ENCODE data around the gene GAREM1.

Gene GAREM1

DNA sequence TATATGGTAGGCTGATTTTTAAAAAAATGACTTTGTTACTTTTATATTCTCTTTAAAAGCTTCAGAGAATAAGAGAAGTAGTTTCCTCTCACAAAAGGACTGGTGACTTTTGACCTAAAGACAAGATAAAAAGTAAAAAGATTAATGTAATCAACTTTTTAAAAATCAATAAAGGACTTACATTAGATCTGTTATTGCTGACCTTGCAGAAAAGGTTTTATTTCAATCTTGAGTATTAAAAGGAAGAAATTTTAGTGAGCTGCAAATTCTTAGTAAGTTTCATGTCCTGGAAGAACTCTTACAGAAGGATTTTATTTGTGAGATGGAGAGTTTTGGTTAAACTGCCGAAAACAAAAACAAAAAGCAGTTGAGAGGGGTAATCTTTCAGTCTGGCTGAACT lies 2.2 kb upstream of the GAREM1 start:
- Histone ChIP-seq H3K9me3 (ENCODE audit: low read length) (no peaks in the 10 kb centered on the region), H3K9me2 (ENCODE audit: low read depth, low read length) (no peaks in the 10 kb centered on the region), H3K4me3 (ENCODE audit: low read depth, low read length, poor library complexity, severe bottlenecking) (no peak overlapping the region), H3F3A (ENCODE audit: insufficient read depth, low read length) (no peaks in the 10 kb centered on the region), H3K27ac (ENCODE audit: low read depth, low read length, poor library complexity, severe bottlenecking) (no peak overlapping the region), H3K79me2 (ENCODE audit: insufficient read depth, low read length) (no peaks in the 10 kb centered on the region), H3K4me1 (ENCODE audit: insufficient read depth, low read length, severe bottlenecking) (peaks cover 27% of the 10 kb centered on the region), H2AFZ (ENCODE audit: low read length) (no peak overlapping the region), H3K4me2 (ENCODE audit: low read length) (no peak overlapping the region), H3K36me3 (ENCODE audit: insufficient read depth, low read length) (no peaks in the 10 kb centered on the region), H3K9ac (ENCODE audit: low read length) (no peak overlapping the region), H3K27me3 (ENCODE audit: insufficient read depth, low read length) (no peaks in the 10 kb centered on the region; the same call in 1 of the 2 replicates), H4K20me1 (ENCODE audit: insufficient read depth, low read length) (no peaks in the 10 kb centered on the region)
- TF ChIP-seq CTCF (IDR thresholded peaks at IDR 0.05; ENCODE audit: low read length) (no peak), EZH2 (IDR thresholded peaks at IDR 0.05; ENCODE audit: borderline replicate concordance, low read length) (no peak)

GRCh38 chr18:32470460-32470713 lies 295 bp downstream of the GAREM1 start:
- Histone ChIP-seq H3K4me2 (ENCODE audit: low read length) (peak overlapping the region; percentile 68), H3K9me2 (ENCODE audit: low read depth, low read length) (no peaks in the 10 kb centered on the region), H3F3A (ENCODE audit: insufficient read depth, low read length) (no peaks in the 10 kb centered on the region), H3K4me1 (ENCODE audit: insufficient read depth, low read length, severe bottlenecking) (peaks cover 27% of the 10 kb centered on the region), H4K20me1 (ENCODE audit: insufficient read depth, low read length) (no peaks in the 10 kb centered on the region), H2AFZ (ENCODE audit: low read length) (no peak overlapping the region), H3K27ac (ENCODE audit: low read depth, low read length, poor library complexity, severe bottlenecking) (no peak overlapping the region), H3K4me3 (ENCODE audit: low read depth, low read length, poor library complexity, severe bottlenecking) (peak overlapping the region; percentile 64), H3K9me3 (ENCODE audit: low read length) (no peaks in the 10 kb centered on the region), H3K9ac (ENCODE audit: low read length) (no peak overlapping the region; the same call in 1 of the 2 replicates), H3K27me3 (ENCODE audit: insufficient read depth, low read length) (no peaks in the 10 kb centered on the region; the same call in 1 of the 2 replicates), H3K36me3 (ENCODE audit: insufficient read depth, low read length) (no peaks in the 10 kb centered on the region), H3K79me2 (ENCODE audit: insufficient read depth, low read length) (no peaks in the 10 kb centered on the region)
- TF ChIP-seq CTCF (IDR thresholded peaks at IDR 0.05; ENCODE audit: low read length) (no peak), EZH2 (IDR thresholded peaks at IDR 0.05; ENCODE audit: borderline replicate concordance, low read length) (no peak)

DNA sequence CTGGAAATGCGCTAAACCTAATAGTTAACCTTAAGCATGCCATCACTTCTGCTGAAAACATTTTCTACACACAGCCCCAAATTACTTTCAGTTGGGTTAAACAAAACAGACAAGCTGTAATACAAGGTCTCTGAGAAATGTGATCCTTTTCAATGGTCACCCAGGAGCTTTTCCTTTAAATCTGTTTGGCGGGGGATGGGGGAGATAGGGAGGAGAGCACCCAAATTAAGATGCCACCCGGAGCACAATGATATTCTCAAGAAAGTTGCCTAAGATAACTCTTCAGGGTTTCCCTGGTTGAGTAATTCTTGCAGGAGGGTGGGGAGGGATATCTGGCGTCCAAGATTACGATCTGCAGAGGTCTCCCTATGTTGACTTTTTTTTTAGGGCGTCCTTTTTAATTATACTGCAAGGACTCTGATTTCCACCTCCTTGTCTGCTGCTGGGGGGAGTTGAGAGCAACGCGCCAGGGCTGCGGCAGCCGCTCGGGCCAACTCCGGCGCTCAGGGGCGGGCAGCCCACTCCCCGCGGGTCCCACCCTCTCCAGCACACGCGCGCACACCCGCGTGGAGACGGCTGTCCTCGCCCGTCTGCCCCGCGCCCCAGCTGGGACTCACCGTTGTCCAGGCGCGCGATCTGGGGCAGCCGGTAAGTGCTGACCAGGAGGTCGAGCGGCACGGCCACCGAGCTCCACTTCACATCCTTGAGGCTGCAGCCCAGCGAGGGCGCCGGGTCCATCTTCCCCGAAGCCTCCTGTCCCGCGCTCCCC lies 807 bp downstream of the GAREM1 start:
- Histone ChIP-seq H2AFZ (ENCODE audit: low read length) (no peak overlapping the region), H3K27me3 (ENCODE audit: insufficient read depth, low read length) (no peaks in the 10 kb centered on the region; the same call in 1 of the 2 replicates), H3K9me2 (ENCODE audit: low read depth, low read length) (no peaks in the 10 kb centered on the region), H4K20me1 (ENCODE audit: insufficient read depth, low read length) (no peaks in the 10 kb centered on the region), H3K27ac (ENCODE audit: low read depth, low read length, poor library complexity, severe bottlenecking) (no peak overlapping the region), H3K4me2 (ENCODE audit: low read length) (peak overlapping the region; percentile 68), H3K79me2 (ENCODE audit: insufficient read depth, low read length) (no peaks in the 10 kb centered on the region), H3K36me3 (ENCODE audit: insufficient read depth, low read length) (no peaks in the 10 kb centered on the region), H3K9me3 (ENCODE audit: low read length) (no peaks in the 10 kb centered on the region), H3K9ac (ENCODE audit: low read length) (peak overlapping the region; percentile 48), H3K4me3 (ENCODE audit: low read depth, low read length, poor library complexity, severe bottlenecking) (peak overlapping the region; percentile 64), H3K4me1 (ENCODE audit: insufficient read depth, low read length, severe bottlenecking) (peaks cover 27% of the 10 kb centered on the region), H3F3A (ENCODE audit: insufficient read depth, low read length) (no peaks in the 10 kb centered on the region)
- no peak for TF ChIP-seq CTCF (IDR thresholded peaks at IDR 0.05; ENCODE audit: low read length)
- TF ChIP-seq EZH2 (IDR thresholded peaks at IDR 0.05; ENCODE audit: borderline replicate concordance, low read length) = no peak
